HG03558 (cell line): ENCODE results near the gene NCS1.

Experiments
- ATAC-seq: cut with Tn5 transposase; IDR thresholded peaks from one replicate; pipeline ENCODE4 v1.9.1; 2021; ENCODE audit warnings: moderate number of reproducible peaks; ENCODE audit not compliant: unreplicated experiment; ENCODE audit errors: extremely low read depth

Gene NCS1

DNA sequence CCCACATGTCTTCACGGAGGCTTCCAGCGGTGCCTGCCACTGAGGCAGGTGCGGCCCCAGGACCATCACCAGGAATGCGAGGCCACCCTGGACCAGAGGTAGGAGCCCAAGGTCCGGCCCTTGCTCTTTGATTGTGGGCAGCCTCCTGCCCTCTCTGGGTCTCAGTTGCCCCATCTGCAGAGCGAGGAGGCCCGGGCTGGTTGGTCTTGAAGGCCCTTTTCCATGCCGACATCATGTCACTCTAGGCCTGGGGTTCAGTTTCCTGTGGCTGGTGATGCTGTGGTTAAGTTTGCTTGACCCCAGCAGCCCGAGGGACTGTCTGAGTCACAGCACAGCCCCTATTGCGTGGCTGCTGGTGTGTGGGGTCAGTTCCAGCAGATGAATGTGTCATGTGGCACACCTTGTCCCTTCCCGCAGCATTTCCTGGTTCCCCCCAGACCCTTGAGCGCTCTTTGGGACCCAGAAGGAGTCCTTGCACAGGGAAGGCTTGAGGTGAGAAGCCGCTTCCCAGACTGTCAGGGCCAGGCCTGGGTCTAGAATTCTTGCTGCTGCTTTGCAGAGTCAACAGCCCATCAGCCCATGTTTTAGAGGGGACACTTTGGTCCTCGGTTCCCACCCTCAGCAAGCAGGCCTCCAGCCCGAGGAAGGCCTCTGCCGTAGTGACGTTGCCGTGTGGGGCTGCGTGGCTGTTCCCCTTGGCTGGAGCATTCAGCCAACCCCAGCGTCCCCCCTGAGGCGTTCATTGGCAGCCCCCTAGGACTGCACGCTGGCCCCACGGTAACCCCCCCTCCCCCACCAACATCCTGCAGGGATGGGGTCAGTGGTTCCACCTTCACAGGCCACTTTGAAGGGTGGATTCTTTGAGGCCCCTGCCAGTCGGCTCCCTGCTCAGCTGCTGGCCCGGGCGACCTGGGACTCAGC, 62.4 kb downstream of the NCS1 start:
- no peak for ATAC-seq

- ATAC-seq, result no peak
Measured at GRCh38 chr9:130235558-130236435, 63.6 kb downstream of the NCS1 start.

DNA sequence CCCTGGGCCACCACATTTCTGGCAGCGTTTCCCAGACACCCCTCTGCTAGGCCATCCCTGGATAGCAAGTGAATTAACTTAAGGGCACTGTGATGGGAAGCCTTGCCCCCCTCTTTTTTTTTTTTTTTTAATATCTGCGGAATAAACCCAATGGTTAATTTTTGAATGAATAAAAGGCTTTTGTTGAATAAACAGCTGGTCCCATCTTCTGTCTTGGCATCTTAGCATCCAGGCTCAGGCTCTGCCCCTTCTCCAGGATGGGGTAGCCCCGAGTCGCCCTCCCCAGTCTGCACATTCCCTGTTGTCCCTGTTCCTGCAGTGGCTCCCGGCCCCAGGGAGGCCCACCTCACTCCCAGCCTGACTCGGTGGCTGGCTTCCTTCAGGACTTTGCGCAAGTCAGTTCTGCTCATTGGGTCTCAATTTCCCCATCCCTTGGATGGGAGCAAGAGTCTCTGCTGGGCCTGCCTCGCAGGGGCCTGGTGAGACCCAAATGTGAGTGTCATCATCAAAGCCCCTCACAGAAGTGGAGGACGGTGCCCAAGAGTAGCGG, 64.3 kb downstream of the NCS1 start:
- no peak for ATAC-seq

DNA sequence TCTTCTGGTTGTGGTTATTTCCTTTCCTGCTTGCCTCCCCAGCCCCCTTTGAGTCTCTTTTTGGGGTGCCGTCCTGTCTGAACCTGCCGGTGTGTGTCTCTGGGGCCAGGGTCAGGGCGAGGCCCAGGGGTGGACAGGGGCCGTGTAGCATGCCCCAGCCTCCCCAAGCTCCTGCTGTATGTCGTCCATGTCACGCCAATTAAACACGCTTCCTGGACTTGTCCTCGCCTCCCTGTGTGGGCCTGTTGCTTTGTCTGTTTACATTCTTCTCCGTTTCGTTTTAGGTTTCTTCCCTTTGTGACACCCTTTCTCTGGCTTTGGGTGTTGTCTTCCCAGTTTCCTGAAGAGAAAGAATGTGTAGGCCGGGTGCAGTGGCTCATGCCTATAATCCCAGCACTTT, 64.9 kb downstream of the NCS1 start:
- no peak for ATAC-seq

- ATAC-seq, result no peak
Measured at GRCh38 chr9:130237763-130238524, 65.7 kb downstream of the NCS1 start.

DNA sequence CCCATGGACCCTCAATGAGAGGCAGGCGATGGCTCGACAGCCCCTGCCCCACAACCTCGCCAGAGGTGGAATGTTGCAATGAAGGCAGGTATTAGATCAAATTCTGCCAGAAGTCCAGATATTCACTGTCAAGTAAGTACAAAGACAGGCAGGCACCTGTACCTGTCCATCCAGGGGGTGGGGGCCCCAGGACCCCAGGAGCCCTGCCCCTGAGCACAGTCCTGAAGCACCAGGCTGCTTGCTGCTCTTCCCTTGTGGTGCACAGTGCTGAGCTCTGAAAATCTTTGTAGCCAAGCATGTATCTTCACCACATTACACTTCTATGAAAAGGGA, 67.1 kb downstream of the NCS1 start:
- ATAC-seq, result no peak

GRCh38 chr9:130239741-130240241, 67.6 kb downstream of the NCS1 start:
- no peak for ATAC-seq

GRCh38 chr9:130240410-130241197, 68.4 kb downstream of the NCS1 start:
- no peak for ATAC-seq

- ATAC-seq, result no peak
Measured at GRCh38 chr9:130241198-130241535, 69.0 kb downstream of the NCS1 start.

- ATAC-seq, result no peak
Measured at GRCh38 chr9:130242270-130243014, 70.2 kb downstream of the NCS1 start.

GRCh38 chr9:130243015-130243881, 71.0 kb downstream of the NCS1 start:
- ATAC-seq, result no peak

- ATAC-seq, result no peak
Measured at GRCh38 chr9:130243882-130244170, 71.6 kb downstream of the NCS1 start.

GRCh38 chr9:130244548-130245165, 72.5 kb downstream of the NCS1 start:
- no peak for ATAC-seq

DNA sequence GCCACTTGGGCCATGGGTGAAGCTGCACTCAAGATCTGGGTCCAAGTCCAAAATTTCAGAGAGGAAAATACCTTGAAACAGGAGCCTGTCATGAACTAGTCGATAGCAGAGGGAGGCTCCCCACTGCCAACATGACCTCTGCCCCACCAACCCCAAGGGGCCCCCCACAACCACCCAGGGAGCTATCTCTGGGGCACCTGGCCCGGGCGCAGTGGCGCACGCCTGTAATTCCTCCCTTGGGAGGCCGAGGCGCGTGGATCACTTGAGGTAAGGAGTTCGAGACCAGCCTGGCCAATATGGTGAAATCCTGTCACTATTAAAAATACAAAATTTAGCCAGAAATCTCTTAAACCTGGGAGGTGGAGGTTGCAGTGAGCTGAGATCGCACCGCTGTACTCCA, 73.3 kb downstream of the NCS1 start:
- no peak for ATAC-seq

DNA sequence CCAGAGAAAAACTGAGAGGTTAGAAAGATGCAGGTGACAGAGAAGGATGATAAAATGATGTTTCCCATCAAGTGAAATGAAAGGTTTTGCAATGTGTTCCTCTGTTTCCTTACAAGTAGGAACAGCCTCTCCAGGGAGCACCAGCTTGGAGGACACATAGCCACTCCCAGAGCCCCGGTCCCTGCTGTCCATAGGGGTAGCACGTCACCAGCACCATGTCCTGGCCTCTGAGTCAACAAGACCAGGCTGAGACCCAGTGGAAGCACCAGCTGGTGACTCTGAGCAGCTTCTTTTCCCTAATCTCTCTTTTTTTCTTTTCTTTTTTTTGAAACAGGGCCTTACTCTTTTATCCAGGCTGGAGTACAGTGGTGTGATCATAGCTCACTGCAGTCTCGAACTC, 73.9 kb downstream of the NCS1 start:
- no peak for ATAC-seq

- no peak for ATAC-seq
Measured at GRCh38 chr9:130254747-130255630, 82.8 kb downstream of the NCS1 start.
